ENCODE measurements around the gene CYP17A1.
A peak's percentile ranks its signal among the peaks of the same experiment; 100 is the strongest.
"Not testable (repeated sequence)": the region's sequence is repeated elsewhere in the genome, so short reads cannot be mapped to it uniquely, and the experiment has no call there.

Gene CYP17A1

DNA sequence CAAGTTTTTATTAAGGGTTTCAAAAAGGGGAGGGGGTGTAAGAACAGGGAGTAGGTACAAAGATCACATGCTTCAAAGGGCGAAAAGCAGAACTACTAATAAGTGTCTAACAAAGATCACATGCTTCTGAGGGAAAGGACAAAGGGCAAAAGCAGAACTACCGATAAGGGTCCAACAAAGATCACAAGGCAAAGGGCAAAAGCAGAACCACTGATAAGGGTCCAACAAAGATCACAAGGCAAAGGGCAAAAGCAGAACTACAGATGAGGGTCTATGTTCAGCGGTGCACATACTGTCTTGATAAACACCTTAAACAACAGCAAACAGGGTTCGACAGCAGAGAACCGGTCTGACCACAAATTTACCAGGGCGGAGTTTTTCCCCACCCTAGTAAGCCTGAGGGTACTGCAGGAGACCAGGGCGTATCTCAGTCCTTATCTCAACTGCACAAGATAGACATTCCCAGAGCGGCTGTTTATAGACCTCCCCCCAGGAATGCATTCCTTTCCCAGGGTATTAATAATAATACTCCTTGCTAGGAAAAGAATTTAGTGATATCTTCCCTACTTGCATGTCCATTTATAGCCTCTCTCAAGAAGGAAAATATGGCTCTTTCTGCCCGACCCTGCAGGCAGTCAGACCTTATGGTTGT is 1.2 kb upstream of the CYP17A1 start:
- not testable (repeated sequence) for DNase-seq (ENCODE audit: low spot score); FAIRE-seq

DNA sequence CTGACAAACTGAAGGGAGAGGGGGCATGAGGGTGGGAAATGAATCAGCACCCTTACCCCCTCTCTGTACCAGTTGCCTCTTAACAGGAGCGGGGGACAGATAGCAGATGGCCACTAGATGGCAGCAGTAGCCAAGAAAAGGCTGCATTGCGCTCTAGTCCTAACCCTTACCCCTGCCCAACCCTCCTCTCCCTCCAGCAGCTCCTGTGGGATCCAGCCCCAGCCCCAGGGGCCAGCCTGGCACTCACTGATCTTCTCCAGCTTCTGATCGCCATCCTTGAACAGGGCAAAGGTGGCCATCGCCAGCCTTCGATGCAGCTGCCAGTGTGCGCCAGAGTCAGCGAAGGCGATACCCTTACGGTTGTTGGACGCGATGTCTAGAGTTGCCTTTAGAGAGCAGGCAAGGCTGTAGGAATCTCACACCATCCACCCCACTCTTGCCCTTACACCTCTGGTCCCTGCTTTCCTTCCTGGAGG is 2.2 kb downstream of the CYP17A1 start:
- DNase-seq (ENCODE audit: low spot score), result peak; percentile 83
- FAIRE-seq, result no peak

DNA sequence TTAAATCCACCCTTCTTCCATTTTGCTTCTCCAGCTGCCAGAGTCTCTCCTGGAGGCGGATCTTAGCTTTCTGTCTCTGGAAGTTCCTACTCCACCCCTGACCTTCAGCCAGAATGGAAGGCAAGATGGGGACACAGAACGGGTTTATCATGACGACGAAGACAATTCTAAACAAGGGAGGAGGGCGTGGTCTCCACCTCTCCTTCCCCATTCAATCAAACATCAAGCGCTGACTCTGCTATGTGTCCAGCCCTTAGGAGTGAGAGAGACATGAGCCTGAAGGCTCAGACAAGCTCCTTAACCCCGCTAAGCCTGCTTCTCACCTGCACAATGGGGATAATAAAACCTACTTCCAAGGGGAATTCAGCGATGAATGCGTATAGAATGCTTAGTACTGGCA is 3.1 kb downstream of the CYP17A1 start:
- DNase-seq (ENCODE audit: low spot score) (no peak), FAIRE-seq (no peak)

DNA sequence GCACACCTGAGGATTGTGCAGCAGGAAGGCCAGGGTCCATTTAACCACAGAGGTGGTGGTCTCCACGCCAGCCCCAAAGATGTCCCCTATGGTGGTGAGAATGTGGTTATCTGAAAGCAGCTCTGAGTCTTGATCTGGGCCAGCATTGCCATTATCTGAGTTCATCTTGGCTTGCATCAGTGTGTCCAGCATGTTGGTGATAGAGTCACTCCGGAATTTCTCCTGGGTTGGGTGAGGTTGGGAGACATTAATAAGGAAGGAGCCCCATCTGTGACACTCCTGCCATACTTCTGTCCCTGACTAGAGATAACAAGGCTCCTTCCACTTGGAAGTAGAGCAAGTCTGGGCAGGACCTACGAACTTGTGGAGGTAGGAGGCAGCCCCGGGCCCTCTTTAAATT is 4.2 kb downstream of the CYP17A1 start:
- DNase-seq (ENCODE audit: low spot score), result no peak
- FAIRE-seq, result no peak

DNA sequence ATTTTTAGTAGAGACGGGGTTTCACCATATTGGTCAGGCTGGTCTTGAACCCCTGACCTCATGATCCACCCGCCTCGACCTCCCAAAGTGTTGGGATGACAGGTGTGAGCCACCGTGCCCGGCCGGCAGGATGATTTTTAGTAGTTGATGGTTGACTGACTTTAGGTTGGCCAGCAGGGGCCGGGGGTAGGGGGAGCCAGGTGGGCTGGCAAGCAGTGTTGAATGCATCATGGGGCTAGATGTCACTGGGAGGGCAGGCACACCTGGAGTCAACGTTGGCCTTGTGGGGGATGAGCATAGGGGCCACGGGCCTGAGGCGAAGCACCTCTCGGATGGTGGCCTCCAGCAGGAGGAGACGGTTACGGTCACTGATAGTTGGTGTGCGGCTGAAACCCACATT is 5.0 kb downstream of the CYP17A1 start:
- DNase-seq (ENCODE audit: low spot score), result no peak
- no peak for FAIRE-seq

DNA sequence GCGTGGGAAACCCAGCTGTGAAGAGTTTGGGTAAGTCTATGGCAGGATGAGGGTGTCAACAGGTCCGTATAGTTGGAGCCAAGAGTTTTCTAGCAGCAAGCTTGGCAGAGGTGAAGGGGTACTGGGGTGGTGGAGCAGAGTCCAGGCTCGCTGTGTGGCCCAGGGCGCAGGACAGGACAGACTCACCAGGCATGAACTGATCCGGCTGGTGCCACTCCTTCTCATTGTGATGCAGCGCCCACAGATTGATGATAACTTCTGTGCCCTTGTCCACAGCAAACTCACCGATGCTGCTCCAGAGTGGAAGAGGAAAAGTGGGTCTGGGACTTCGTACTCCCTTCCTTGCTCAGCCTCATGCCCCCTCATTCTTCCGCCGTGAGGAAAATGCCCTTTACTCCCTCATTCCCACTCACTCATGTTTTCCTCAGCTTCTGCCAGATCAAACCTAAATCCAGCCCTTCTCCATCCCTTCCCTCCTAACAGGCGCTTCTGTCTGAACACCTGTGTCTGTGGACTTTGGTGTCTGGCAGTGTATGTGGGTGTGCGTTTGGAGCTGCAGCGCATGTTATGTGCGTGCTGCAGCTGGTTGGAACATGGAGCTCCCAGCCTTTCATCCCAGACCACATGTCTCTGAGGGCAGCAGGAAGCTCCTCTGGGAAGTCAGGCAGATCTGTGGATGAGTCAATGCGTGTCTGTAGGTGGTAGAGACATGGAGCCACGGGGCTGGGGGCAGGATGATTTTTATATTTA is 5.7 kb downstream of the CYP17A1 start:
- DNase-seq (ENCODE audit: low spot score), result no peak

DNA sequence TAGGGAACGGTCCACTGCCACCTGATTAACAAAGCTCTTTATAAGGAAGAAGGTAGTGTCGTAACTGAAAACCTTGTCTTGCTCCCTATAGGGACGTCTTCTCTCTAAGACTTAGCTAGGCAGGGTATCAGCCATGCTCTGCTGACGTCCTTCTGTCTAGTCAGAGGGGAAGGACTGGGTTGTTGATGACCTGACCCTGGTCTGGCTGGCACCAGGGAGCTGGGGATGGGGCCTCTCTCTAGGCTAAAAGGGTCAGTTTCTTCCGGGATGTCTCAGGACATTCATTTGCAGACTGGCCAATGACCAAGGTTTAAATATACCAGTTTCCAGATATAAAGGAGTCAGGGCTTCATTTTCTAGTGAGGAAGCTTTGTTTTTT is 9.6 kb downstream of the CYP17A1 start:
- no peak for FAIRE-seq

More for the DNA sequence above, 5.7 kb downstream of the CYP17A1 start:
- FAIRE-seq, result no peak

DNA sequence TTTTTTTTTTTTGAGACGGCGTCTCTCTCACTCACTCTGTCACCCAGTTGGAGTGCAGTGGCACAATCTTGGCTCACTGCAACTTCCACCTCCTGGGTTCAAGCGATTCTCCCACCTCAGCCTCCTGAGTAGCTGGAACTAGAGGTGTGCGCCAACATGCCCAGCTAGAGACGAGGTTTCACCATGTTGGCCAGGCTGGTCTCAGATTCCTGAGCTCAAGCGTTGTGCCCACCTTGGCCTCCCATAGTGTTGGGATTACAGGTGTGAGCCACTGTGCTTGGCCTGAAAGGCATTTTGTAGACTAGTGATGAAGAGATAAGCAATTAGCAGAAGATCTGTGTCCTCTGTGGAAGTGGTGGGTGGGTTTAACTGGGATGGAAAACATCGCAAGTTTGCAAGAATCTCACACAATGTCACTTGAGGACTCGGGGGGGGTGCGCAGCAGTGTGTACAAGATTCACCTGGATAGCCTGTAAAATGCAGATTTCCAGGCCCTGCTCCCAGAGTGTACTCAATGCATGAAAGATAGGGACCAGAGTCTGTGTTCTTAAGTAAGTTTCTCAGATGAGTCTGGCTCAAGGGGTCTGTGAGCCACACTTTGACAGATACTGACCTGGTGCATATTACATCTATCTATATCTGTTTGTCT is 10.9 kb downstream of the CYP17A1 start:
- DNase-seq (ENCODE audit: low spot score) (no peak), FAIRE-seq (no peak)

More for the DNA sequence above, 9.6 kb downstream of the CYP17A1 start:
- DNase-seq (ENCODE audit: low spot score), result no peak

DNA sequence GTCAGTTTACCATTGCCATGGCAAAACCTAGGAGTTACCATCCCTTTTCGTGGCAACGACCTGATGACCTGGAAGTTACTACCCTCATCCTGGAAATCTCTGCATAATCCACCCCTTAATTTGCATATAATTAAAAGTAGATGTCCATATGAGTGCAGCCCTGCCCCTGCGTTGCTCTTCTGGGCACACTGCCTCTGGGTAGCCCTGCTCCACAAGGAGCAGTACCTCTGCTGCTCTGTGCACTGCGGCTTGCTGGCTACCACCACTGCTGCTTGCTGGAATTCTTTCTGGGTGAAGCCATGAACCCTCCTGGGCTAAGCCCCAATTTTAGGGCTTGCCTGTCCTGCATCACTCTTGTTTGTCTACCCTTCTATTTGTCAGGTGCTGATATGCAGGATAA is 12.5 kb downstream of the CYP17A1 start:
- no peak for FAIRE-seq

DNA sequence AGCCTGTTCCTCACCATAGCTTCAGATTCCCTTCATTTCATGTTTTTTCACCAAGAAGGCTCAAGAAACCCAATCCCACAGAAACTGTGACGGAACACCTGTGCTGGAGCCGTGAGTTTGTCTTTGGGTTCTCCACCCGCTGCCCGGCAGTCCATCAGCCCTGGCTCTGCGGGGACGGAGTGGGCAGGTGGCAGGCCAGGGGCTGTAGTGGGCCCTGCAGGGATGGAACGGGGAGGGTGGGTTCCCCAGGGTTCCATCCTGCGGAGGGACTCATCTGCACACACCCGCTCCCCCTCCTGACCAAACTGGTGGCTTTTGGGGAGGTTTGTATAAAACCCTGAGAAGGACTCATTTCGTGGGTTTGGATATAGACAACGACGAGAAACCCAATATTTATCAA is 15.0 kb downstream of the CYP17A1 start:
- DNase-seq (ENCODE audit: low spot score) (no peak), FAIRE-seq (no peak)

More for the DNA sequence above, 12.5 kb downstream of the CYP17A1 start:
- DNase-seq (ENCODE audit: low spot score), result no peak

DNA sequence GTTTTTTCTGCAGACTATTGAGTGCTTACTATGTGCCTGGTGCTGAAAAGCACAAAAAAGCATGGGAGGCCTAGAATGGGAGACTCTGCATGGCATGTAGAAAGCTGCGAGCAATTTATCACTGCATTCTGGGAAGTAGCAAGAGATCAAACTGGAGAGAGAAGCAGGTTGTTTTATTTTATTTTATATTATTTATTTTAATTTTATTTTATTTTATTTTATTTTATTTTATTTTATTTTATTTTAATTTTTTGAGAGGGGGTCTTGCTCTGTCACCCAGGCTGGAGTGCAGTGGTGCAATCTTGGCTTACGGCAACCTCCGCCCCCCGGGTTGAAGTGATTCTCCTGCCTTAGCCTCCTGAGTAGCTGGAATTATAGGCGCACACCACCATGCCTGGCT is 17.2 kb downstream of the CYP17A1 start:
- not testable (repeated sequence) for FAIRE-seq; DNase-seq (ENCODE audit: low spot score)

DNA sequence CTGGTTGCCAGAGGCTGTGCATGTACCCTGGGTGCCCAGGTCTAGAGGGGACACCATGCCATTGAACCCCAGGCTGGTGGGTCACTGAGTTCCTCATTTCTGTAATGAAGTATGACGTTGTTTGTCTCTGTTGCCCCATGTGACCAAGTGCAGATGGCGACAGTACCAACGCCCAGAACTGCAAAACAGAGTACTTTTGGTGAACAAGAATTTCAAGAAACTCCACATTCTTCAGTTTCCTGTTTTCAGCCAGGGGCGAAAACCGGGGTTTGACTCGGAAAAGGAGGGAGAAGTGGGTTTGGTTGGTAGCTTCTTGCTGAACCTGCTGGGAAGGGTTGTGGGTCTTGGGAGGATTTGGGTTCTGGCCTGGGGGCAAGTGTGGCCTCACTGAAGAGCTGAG is 18.2 kb downstream of the CYP17A1 start:
- FAIRE-seq (no peak), DNase-seq (ENCODE audit: low spot score) (no peak)

DNA sequence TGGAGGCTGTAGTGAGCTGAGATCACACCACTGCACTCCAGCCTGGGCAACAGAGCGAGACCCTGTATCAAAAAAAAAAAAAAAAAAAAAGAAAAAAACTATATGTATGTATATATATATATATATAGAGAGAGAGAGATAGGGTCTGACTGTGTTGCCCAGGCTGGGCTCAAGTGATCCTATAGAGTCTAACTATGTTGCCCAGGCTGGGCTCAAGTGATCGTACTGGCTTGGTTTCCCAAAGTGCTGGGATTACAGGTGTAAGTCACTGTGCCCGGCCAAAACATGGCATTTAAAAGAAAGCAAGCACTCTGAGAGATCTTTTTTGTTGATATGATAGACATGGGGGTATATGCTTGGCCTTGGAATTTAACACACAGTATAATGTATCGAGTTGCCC is 20.0 kb downstream of the CYP17A1 start:
- no peak for FAIRE-seq
- DNase-seq (ENCODE audit: low spot score), result no peak

DNA sequence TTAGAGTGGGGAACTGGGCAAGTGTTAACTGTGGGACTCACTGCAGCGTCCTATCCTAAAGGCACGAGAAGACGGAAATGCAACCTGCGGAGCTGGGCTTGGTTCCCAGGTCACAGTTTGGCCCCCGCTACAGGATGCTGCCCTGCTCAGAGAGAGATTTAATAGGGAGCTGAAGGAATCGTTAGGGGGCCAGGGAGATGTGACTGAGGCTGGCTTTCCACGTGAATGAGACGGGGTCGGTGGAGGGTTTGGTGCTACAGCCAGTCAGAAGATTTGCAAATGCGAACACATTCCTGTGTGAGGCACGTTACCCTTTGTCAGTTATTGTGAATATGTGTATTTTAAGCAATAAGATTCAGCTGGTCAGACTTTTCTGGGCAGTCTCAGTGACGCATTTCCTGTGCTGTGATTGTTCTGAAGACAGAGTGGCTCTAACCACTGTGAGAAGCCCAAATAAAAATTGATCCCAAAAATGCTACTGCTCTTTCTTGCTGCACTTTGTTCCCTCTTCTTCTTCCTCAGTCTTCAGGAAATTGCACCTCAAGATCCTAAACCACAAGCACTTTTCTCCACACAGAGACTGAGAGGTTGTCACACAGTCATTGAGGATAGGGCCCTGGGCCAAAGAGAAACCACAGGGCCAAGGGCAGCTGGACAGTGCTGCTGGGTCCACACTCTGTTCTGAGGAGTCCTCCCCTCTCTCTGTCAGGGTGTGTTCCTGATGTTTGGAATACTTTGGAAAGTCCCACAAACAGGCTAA is 21.2 kb downstream of the CYP17A1 start:
- DNase-seq (ENCODE audit: low spot score), result no peak
- no peak for FAIRE-seq

DNA sequence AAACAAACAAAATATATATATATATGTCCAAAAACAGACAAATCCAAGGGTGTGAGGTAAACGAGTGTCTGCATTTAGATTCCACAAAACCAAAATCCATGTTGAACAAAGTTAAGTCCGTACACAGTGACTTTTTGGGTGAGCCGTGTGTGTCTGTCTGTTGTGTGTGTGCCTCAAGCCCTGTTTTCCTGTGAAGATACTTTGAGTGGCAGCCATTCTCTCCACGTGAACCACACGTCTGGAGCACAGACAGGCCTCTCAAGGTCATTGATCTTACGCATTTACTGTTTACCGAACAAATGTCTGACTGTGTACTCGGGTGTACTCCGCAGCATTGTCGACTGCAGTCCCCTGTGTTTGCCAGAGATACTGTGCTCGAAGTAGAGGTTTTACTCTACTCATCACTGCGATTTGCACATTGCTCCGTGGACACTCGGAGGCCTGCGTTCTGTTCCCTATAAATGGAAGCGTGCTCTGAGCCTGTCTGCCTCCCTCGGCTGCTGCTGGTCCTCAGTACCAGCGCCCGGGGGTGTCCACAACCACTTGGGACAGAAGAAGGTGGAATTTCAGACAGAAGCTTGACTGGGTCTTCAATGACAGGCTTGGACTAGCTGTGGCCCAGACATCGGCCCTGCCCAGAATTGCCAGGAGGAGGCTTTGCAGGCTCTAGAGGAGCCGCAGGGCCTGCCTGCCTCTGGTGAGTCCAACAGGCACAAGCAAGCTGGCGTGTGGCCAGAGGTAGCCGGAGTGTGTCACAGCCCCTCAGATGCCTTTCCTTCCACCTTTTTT is 22.1 kb downstream of the CYP17A1 start:
- no peak for DNase-seq (ENCODE audit: low spot score)
- FAIRE-seq, result no peak

DNA sequence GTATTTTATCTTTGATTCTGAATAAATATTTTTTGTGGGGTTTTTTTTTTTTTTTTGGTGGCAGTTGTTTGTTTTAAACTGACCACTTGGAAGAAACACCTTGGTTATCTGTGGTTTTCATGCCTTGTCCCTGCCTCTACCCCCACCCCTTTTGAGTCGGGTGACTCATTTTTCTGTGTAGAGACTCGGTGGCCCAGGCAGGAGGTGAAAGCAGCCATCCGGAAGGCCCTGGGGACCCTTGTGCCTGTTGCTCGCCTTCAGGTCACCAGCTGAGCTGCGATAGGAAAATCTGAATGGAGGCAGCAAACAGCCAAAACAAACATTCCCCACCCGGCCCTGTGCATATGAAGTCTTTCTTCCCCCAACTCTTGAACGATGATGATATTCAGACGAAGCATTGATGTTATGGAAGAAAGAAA is 22.8 kb downstream of the CYP17A1 start:
- DNase-seq (ENCODE audit: low spot score) (no peak), FAIRE-seq (no peak)

DNA sequence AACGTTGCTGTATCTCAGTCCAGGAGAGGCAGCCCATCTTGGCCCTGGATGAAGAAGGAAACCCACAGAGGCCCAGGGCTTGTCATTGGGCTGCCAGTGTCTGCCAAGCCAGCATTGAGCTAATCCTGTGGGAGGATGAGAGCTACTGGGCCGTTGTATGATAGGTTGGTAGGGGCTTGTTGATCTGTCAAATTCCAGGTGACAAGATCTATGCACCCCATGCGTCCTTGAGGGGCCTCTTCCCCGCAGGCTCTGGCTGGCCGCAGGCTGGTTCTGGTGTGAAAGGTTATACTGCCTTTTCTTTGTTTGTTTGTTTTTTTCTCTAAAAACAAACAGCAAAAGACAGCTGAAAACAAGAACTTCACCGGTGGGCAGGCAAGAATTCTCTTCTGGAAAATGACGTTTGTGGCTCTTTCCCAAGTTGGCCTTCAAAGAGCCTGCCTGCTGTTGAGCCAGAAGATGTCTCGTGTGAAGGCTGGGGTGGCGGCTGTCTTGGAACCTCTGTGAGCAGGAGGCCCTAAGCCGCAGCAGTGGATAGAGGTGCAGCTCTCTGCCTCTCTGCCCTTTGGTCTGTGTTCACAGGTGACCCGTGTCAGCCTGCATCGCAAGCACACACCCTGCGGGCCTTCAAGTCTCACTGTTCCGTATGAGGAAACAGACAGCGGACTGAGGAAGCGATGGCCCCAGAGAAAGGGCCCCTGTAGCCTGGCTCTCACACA is 23.3 kb downstream of the CYP17A1 start:
- FAIRE-seq (no peak), DNase-seq (ENCODE audit: low spot score) (no peak)

DNA sequence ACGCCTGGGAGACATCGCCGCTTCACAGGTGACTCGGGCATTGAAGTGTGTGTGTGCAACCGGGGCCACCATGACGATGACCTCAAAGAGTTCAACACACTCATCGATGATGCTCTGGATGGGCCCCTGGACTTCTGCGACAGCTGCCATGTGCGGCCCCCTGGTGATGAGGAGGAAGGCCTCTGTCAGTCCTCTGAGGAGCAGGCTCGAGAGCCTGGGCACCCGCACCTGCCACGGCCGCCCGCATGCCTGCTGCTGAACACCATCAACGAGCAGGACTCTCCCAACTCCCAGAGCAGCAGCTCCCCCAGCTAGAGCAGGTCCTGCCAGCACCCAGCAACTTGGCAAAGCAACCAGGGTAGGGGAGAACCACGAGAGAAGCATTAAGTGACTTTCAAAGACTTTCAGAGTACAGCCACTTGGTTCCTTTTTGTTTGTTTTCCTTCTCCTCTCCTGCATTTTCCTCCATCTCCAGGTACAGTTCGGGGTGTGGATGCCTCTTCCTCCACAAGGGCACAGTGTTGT is 24.1 kb downstream of the CYP17A1 start:
- no peak for DNase-seq (ENCODE audit: low spot score)
- no peak for FAIRE-seq

DNA sequence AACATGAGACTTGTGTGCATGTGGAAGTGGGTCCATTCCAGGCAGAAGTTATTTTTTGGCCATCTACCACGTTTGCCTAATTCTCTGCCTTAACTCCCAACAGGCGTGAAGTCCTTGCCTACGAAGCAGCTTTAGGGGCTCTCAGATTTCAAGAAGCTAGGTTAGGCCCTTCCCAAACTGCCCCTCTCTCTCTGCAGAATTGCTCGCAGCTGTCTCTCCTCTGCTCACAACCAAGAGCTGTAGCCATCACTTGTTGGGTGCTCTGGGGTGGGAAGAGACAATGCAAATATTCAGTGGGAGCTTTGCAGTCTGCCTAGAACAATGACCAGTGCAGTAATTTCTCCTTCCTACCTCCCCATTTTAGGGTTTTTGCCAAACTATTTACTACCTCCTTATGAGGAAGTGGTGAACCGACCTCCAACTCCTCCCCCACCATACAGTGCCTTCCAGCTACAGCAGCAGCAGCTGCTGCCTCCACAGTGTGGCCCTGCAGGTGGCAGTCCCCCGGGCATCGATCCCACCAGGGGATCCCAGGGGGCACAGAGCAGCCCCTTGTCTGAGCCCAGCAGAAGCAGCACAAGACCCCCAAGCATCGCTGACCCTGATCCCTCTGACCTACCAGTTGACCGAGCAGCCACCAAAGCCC is 24.9 kb downstream of the CYP17A1 start:
- FAIRE-seq, result no peak
- no peak for DNase-seq (ENCODE audit: low spot score)

Data from urothelium cell line (cell line).